ENCODE results near the gene GSAP. TPM values are rescaled to one million over a fixed set of nuclear protein-coding genes. Genes with fewer than 3 reads are reported as not detected.

Gene GSAP
- total and polyA plus RNA-seq, 9 of the 15 experiments (the other 6 are each of a cell fraction or from before 2014, with no cell fraction given) = 0.13 TPM; not detected in 8

DNA sequence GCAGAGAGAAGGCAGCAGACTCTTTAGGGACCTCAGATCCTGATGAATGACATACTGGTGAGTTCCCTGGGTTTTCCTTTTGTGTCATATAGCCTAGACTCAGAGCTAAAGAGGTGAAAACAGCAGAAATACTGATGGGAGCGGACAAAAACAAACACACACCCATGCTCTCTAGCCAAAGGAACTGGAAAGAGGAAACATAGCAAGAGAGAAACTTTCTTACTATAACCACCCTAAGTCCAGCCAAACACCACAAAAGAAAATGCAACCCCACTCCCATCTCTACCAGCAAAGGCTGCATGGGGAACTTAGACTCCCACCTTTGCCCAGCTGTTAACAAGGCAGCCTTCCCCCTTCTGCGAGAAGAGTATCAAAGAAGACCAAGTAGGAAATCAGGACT lies 16.3 kb downstream of the GSAP start:
- intact Hi-C loops (cut with micrococcal nuclease) (no loop called here), in situ Hi-C loops (cut with MboI) (no loop called here)
- ATAC-seq (no peak), FAIRE-seq (no peak), DNase-seq (ENCODE audit: extremely low read depth in 1 of 4, low spot score in 3 of 4) (no peak)
- WGBS (ENCODE audit: insufficient coverage, low coverage, missing lambda C conversion rate) = 5% methylated on average over 2 of the region's 2 CpGs
- Histone ChIP-seq H3K9me1 (ENCODE audit: control insufficient read depth, insufficient read depth, low read length) (no peaks in the 10 kb centered on the region), H4K20me1 (replicated peaks; ENCODE audit: control insufficient read depth, insufficient read depth, low read length) (no peaks in the 10 kb centered on the region), H3K27me3 (ENCODE audit: control insufficient read depth in 2 of 2, insufficient read depth in 2 of 2, low read length in 2 of 2) (peaks cover 2 to 7% of the 10 kb centered on the region in 2 experiments; a peak in 2 of 5 replicates), H3K36me3 (ENCODE audit: control insufficient read depth, insufficient read depth, low read length) (no peaks in the 10 kb centered on the region), H3K4me1 (replicated peaks in 1 of 2; ENCODE audit: control insufficient read depth in 2 of 2, insufficient read depth in 2 of 2, low read length in 2 of 2) (no peaks in the 10 kb centered on the region), H3K79me2 (ENCODE audit: control insufficient read depth, insufficient read depth, low read length) (no peaks in the 10 kb centered on the region), H3K4me3 (no peak overlapping the region), H3K9me3 (replicated peaks; ENCODE audit: control insufficient read depth, insufficient read depth, low read depth, low read length) (no peaks in the 10 kb centered on the region), H3K9ac (ENCODE audit: insufficient read depth in 1 of 2, low read depth in 2 of 2, low read length in 2 of 2) (no peak overlapping the region), H3K4me2 (ENCODE audit: insufficient read depth, low read length) (no peak overlapping the region), H2AFZ (ENCODE audit: low read depth, low read length) (no peak overlapping the region), H3K27ac (ENCODE audit: extremely low read depth, low read depth, low read length) (no peak overlapping the region)
- CTCF ChIA-PET (ENCODE audit: low intra/inter-chr PET ratio) = no interaction called here
- POLR2A ChIA-PET = interaction anchor here (0.5 kb wide), 1 partner anchor 54 kb away, joined by 3 read pairs; no protein-coding TSS in a partner anchor
- no TSS peak for BruUV-seq (replicated peaks)
- TF ChIP-seq RNF2 (IDR thresholded peaks at IDR 0.05) (no peak), ZNF23 (CRISPR knock-in tag; IDR thresholded peaks at IDR 0.05) (no peak), FOXJ3 (CRISPR knock-in tag; IDR thresholded peaks at IDR 0.05) (no peak), ZBTB17 (CRISPR knock-in tag; IDR thresholded peaks at IDR 0.05) (no peak), ZNF133 (CRISPR knock-in tag; IDR thresholded peaks at IDR 0.05) (no peak), ARHGAP35 (IDR thresholded peaks at IDR 0.05; ENCODE audit: partially characterized antibody) (no peak), HNRNPK (IDR thresholded peaks at IDR 0.05; ENCODE audit: low read depth, low read length, poor library complexity, severe bottlenecking) (no peak), DPF2 (IDR thresholded peaks at IDR 0.05) (no peak), SMAD3 (CRISPR knock-in tag; conservative IDR thresholded peaks at IDR 0.05) (no peak), POLR3G (IDR thresholded peaks at IDR 0.05; ENCODE audit: extremely low read depth, insufficient read length, insufficient replicate concordance) (no peak)
- TF ChIP-seq, protein P1, sequence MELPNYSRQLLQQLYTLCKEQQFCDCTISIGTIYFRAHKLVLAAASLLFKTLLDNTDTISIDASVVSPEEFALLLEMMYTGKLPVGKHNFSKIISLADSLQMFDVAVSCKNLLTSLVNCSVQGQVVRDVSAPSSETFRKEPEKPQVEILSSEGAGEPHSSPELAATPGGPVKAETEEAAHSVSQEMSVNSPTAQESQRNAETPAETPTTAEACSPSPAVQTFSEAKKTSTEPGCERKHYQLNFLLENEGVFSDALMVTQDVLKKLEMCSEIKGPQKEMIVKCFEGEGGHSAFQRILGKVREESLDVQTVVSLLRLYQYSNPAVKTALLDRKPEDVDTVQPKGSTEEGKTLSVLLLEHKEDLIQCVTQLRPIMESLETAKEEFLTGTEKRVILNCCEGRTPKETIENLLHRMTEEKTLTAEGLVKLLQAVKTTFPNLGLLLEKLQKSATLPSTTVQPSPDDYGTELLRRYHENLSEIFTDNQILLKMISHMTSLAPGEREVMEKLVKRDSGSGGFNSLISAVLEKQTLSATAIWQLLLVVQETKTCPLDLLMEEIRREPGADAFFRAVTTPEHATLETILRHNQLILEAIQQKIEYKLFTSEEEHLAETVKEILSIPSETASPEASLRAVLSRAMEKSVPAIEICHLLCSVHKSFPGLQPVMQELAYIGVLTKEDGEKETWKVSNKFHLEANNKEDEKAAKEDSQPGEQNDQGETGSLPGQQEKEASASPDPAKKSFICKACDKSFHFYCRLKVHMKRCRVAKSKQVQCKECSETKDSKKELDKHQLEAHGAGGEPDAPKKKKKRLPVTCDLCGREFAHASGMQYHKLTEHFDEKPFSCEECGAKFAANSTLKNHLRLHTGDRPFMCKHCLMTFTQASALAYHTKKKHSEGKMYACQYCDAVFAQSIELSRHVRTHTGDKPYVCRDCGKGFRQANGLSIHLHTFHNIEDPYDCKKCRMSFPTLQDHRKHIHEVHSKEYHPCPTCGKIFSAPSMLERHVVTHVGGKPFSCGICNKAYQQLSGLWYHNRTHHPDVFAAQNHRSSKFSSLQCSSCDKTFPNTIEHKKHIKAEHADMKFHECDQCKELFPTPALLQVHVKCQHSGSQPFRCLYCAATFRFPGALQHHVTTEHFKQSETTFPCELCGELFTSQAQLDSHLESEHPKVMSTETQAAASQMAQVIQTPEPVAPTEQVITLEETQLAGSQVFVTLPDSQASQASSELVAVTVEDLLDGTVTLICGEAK (IDR thresholded peaks at IDR 0.05) = no peak
- TF ChIP-seq, protein P1 (CRISPR knock-in tag; IDR thresholded peaks at IDR 0.05) = no peak
- TF ChIP-seq, protein P2, sequence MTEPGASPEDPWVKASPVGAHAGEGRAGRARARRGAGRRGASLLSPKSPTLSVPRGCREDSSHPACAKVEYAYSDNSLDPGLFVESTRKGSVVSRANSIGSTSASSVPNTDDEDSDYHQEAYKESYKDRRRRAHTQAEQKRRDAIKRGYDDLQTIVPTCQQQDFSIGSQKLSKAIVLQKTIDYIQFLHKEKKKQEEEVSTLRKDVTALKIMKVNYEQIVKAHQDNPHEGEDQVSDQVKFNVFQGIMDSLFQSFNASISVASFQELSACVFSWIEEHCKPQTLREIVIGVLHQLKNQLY (CRISPR knock-in tag; conservative IDR thresholded peaks at IDR 0.05) = no peak
